HG02642 (cell line): ENCODE data around the gene RNF25.

ENCODE experiments used
- ATAC-seq: cut with Tn5 transposase; IDR thresholded peaks from one replicate; pipeline ENCODE4 v1.9.1; 2021; ENCODE audit warnings: mild to moderate bottlenecking; ENCODE audit not compliant: unreplicated experiment, poor library complexity

RNF25 gene

DNA sequence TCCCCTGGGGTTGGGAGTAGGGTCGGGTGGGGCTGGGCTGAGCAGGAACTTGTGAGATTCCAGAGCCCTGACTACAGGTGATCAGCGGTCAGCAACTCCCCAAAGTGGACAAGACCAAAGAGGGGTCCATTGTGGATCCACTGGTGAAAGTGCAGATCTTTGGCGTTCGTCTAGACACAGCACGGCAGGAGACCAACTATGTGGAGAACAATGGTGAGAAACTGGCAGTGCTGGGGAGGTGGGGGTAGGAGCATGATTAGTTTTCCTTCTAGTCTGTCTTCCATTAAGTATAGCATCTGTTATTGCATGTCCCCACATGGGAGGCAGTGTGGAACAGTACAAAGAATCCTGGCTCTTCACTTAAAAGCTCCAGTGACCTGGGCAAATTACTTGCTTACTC is 36.1 kb downstream of the RNF25 start:
- no peak for ATAC-seq

GRCh38 chr2:218631837-218632236 is 40.0 kb downstream of the RNF25 start:
- ATAC-seq = no peak

DNA sequence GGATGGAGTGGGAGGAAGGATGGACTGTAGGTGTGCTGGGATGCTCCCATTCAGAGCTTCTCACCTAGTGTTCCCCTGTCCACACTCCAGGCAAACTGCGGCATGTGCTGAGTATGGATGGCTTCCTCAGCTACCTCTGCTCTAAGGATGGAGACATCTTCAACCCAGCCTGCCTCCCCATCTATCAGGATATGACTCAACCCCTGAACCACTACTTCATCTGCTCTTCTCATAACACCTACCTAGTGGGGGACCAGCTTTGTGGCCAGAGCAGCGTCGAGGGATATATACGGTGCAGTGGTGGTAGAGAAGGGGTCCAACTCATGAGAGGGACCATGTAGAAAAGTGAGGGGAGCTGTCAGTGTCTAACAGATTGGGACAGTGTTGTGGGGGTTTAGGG is 43.9 kb downstream of the RNF25 start:
- ATAC-seq = no peak

- ATAC-seq = no peak
Measured at GRCh38 chr2:218626369-218626768, 45.4 kb downstream of the RNF25 start.

GRCh38 chr2:218623366-218623705 is 48.5 kb downstream of the RNF25 start:
- ATAC-seq = no peak

DNA sequence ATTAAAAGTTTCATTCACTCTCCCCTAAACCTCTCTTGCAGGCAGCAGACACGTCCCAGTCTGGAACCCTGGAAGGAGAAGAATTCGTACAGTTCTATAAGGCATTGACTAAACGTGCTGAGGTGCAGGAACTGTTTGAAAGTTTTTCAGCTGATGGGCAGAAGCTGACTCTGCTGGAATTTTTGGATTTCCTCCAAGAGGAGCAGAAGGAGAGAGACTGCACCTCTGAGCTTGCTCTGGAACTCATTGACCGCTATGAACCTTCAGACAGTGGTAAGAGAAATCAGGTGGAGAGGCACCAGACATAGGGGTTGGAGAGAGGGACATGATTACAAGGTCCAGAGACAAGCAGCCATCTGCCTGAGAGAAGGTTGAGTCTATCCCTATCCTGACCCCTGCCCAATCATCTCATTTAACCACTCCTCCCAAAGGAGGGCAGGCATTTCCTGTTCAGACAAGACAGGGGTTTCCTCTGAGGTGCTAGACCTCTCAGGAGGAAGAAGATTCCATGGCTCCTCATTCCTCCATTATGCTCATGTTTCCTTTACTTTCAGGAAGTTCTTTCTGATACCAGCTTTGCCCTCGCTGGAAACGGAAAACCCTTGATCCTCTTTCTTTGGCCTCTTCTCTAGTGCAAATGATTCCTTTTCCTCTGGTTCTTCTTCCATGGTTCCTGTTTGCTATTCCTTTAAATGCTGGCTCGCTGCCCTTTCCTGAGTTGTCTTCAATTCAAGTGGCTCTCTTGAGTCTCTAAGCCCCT is 49.0 kb downstream of the RNF25 start:
- no peak for ATAC-seq

- no peak for ATAC-seq
Measured at GRCh38 chr2:218621007-218621406, 50.8 kb downstream of the RNF25 start.

DNA sequence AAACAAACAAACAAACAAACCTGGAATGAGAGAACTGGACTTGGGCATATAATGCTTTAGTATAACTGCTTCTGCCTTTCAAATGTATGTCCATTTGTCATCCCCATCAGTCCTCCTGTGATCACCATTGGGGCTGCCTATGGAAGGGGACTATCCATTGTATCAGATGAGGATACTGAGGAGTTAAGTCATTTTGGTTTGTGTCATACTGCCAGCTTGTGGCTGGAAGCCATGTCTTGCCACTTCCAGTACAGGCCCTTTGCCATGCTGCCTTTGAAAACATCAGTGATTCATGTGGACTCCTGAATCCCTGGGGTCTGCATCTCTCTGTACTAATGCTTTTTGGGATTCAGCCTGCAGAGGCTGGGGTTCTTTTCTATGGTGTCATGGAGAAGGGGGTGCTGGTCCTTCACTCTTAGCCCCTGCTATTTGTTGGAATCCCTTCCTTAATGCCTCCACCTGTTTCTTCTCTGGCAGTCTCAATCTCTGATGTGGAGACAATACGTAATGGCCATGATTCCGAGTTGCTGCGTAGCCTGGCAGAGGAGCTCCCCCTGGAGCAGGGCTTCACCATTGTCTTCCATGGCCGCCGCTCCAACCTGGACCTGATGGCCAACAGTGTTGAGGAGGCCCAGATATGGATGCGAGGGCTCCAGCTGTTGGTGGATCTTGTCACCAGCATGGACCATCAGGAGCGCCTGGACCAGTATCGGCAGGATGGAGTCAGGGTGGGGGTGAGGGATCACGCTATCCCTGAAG is 53.5 kb downstream of the RNF25 start:
- no peak for ATAC-seq

GRCh38 chr2:218615868-218616315 is 55.9 kb downstream of the RNF25 start:
- ATAC-seq = no peak
